Cardiac muscle cell (in vitro differentiated cells and primary cell): ENCODE measurements around the gene PSMD2. TPM values are rescaled to one million over a fixed set of nuclear protein-coding genes. Genes with fewer than 3 reads are reported as not detected.
A peak's percentile ranks its signal among the peaks of the same experiment; 100 is the strongest.

Source experiments
- DNase-seq, 2 donors: peaks; one replicate each; pipeline versions ENCODE4 v3.0.0 to v3.0.0-alpha.2; 2010 to 2017; ENCODE audit warnings: low read depth in 1 of 2, low spot score in 1 of 2
- H3K27ac ChIP-seq: fragments of 200-600 bp; sonication (generic); 2 replicates; pipeline ENCODE4 v1.5.1; 2016
- H3K27me3 ChIP-seq: fragments of 200-600 bp; sonication (generic); 2 replicates; pipeline ENCODE4 v1.6.0; 2016; ENCODE audit warnings: control low read depth
- H3K36me3 ChIP-seq: fragments of 200-600 bp; sonication (generic); 2 replicates; pipeline ENCODE4 v1.5.1; 2016; ENCODE audit warnings: control low read depth
- H3K4me1 ChIP-seq: fragments of 200-600 bp; sonication (generic); 2 replicates; pipeline ENCODE4 v1.8.1; 2017; ENCODE audit warnings: low read depth, mild to moderate bottlenecking, mixed run types
- H3K4me3 ChIP-seq: fragments of 200-600 bp; sonication (generic); 2 replicates; pipeline ENCODE4 v1.5.1; 2016; ENCODE audit warnings: mild to moderate bottlenecking
- H3K9me3 ChIP-seq: fragments of 200-600 bp; sonication (generic); 2 replicates; pipeline ENCODE4 v1.5.1; 2017; ENCODE audit warnings: low read depth, mild to moderate bottlenecking, control low read depth
- CTCF ChIP-seq: IDR thresholded peaks from 2 replicates; pipeline ENCODE4 v1.5.1; 2012; ENCODE audit warnings: low read depth, mild to moderate bottlenecking, low read length
- polyA plus RNA-seq: library from polyadenylated mRNA; unstranded; fragments of >200 nt; fragmentation: Nextera tagmentation; extraction: Ambion mirVana; gene quantifications from 2 replicates; pipeline ENCODE4 v1.2.1, GENCODE V29; 2016
- total RNA-seq: library from RNA; depleted of rRNA; stranded (reverse); fragments of >200 nt; gene quantifications from 2 replicates; pipeline ENCODE4 v1.2.3, GENCODE V29; 2016

Gene PSMD2
- total RNA-seq: 314 and 456 TPM in 2 replicates
- 390 and 464 TPM in 2 replicates for polyA plus RNA-seq

- DNase-seq: peak; percentile 98 to 99
- Histone ChIP-seq H3K27ac (peak within 1 kb of the TSS; percentile 86), H3K4me3 (peak within 1 kb of the TSS; percentile 72), H3K27me3 (no peaks in the 10 kb centered on the region), H3K4me1 (peaks cover 9% of the 10 kb centered on the region), H3K9me3 (no peaks in the 10 kb centered on the region), H3K36me3 (peaks cover 35% of the 10 kb centered on the region)
- no peak for TF ChIP-seq CTCF
These were observed at the start of gene PSMD2 for GRCh38 chr3:184298759-184299487. PSMD2 (plus strand) TSS chr3:184299241; CDS start chr3:184299267, 26 bp downstream.

DNA sequence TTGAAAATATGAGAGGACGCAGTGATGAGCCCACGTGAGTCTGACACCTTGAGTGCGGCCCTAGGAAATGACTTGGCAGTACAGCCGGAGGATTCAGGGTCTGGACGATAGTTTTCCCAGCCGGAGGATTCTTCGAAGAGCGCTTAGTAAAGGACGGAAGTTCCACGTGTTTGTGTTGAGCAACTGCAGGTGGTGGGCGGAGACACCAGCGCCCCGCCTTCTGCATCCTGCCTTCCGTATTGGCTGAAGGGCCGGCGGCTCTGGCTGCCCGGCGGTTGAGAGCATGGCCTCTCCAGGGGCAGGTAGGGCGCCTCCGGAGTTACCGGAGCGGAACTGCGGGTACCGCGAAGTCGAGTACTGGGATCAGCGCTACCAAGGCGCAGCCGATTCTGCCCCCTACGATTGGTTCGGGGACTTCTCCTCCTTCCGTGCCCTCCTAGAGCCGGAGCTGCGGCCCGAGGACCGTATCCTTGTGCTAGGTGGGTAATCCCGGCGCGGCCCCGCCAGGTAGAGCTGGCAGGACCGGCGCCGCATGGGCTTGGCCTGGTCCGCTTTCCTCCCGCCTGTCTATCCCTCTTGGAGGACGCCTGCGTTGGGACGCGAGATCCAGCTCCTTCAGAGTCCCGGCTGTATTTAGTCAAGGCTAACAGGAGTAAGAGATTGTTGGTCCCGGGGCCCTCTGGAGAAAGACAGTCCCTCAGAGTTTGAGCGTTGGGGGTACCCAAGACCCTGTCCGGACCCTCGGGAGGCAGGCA lies 49.5 kb upstream of the PSMD2 start, which contains the start of gene EEF1AKMT4:
Gene EEF1AKMT4 (plus strand): TSS at position 261 of the 755 bp plus-strand sequence. CDS start 23 bp downstream, at position 284.
- Histone ChIP-seq H3K4me1 (no peaks in the 10 kb centered on the region), H3K27ac (peak within 1 kb of the TSS; percentile 88), H3K4me3 (peak within 1 kb of the TSS; percentile 92), H3K36me3 (peaks cover 6% of the 10 kb centered on the region), H3K27me3 (no peaks in the 10 kb centered on the region), H3K9me3 (no peaks in the 10 kb centered on the region)
- DNase-seq: peak; percentile 98 to 99
- peak; percentile 46 for TF ChIP-seq CTCF

DNA sequence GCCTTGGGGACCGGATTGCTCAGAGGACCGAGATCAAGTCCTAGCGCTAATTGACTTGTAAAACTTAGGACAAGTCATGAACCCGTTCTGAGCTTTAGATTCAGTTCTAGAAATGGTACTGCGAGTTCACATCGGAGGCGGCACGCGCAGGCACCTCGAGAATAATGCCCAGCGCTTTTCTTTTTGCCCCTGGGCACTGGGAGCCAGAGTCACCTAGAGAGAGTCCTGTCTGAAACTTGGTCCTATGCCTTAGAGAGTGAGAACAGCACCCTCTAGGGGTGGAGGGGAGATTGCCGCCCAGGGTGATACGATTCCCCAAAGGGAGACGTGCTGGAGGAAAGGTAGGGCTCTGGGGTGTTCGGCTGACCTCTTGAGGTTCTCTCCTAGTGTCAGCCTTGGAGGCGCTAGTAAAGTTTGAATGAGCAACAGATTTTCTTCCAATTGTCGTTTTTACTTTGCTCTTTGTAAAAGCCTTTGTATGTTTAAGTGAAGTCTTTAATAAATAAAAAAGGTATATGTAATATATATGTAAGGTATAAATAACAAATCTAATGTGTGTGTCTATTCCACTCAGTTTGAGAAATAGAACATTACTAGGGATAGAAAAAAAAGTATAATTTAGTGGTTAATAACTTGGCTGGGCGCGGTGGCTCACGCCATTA lies 48.7 kb upstream of the PSMD2 start:
- Histone ChIP-seq H3K27me3 (no peaks in the 10 kb centered on the region), H3K27ac (peak overlapping the region; percentile 1), H3K4me1 (no peaks in the 10 kb centered on the region), H3K4me3 (peak overlapping the region; percentile 92), H3K36me3 (no peaks in the 10 kb centered on the region), H3K9me3 (no peaks in the 10 kb centered on the region)
- TF ChIP-seq CTCF: peak; percentile 99
- DNase-seq: peak; percentile 90 to 92

DNA sequence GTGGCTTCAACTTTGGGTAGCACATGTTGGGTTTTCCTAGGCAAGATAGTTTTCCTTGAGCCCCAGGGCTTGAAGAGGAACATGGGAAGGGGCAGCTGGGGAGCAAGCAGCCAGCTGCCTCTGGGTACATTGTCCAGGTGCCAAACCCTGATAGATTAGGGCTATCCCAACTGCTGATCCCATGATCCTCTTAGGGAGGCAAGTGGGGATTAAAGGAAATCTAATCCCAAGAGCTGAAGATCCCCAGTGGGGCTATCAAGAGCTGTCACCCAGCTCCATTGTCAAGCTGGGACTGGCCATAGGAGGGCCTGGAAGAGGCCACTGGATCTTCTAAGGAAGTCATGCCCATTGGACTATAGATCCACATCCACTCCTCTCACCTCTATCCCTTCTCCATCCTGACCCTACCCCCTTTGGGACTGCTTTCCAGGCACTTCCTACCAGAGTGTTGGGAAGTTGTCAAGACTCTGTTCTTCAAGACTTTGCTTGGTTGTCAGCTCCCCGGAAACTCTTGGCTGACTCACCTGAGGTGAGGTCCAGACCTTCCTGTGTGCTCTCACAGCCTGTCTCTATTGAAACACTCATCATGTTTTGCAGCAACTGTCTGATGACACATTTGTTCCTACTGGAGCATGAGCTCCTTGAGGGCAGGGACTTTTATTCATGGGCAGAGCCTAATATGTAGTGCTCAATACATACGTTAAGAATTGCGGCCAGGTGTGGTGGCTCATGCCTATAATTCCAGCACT lies 43.6 kb upstream of the PSMD2 start:
- H3K27ac ChIP-seq: no peak overlapping the region
- no peaks in the 10 kb centered on the region for H3K9me3 ChIP-seq
- TF ChIP-seq CTCF: no peak
- no peaks in the 10 kb centered on the region for H3K4me1 ChIP-seq
- peaks cover 36% of the 10 kb centered on the region for H3K27me3 ChIP-seq
- no peak overlapping the region for H3K4me3 ChIP-seq
- H3K36me3 ChIP-seq: no peaks in the 10 kb centered on the region
- DNase-seq: no peak
